HL-60 (cell line): ENCODE data around the gene TOGARAM2.

Source experiments
- POLR2AphosphoS5 ChIP-seq: IDR thresholded peaks from 2 replicates; pipeline ENCODE4 v1.6.1; 2012; ENCODE audit warnings: low read depth
- SPI1 ChIP-seq: IDR thresholded peaks from 2 replicates; pipeline ENCODE4 v1.6.1; 2012; ENCODE audit warnings: low read depth, mild to moderate bottlenecking, borderline replicate concordance
- TF ChIP-seq, protein P1 (sequence below): IDR thresholded peaks from one replicate; pipeline ENCODE4 v1.5.1; 2011; ENCODE audit warnings: low read length, control low read depth, inconsistent platforms; ENCODE audit not compliant: insufficient read depth
- TF ChIP-seq, protein P2 (sequence below): IDR thresholded peaks from 2 replicates; pipeline ENCODE4 v1.6.1; 2012; ENCODE audit warnings: low read depth; ENCODE audit not compliant: insufficient replicate concordance

DNA sequence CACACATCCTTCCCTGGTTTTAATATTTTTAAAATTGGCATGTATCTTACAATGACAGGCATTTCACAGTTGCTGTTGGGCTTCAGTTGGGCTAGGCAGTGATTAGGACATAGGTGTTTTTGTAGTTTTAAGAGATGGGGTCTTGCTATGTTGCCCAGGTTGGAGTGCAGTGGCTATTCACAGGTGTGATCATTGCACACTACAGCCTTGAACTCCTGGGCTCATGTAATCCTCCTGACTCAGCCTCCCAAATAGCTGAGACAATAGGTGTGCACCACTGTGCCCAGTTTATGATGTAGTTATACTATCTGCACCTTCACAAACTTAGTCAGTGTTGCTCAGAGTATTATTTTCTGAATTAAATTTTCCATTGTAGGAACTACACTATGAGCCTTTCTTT lies 49.9 kb downstream of the TOGARAM2 start:
- TF ChIP-seq SPI1, result no peak
- no peak for TF ChIP-seq POLR2AphosphoS5
- TF ChIP-seq, protein P1, sequence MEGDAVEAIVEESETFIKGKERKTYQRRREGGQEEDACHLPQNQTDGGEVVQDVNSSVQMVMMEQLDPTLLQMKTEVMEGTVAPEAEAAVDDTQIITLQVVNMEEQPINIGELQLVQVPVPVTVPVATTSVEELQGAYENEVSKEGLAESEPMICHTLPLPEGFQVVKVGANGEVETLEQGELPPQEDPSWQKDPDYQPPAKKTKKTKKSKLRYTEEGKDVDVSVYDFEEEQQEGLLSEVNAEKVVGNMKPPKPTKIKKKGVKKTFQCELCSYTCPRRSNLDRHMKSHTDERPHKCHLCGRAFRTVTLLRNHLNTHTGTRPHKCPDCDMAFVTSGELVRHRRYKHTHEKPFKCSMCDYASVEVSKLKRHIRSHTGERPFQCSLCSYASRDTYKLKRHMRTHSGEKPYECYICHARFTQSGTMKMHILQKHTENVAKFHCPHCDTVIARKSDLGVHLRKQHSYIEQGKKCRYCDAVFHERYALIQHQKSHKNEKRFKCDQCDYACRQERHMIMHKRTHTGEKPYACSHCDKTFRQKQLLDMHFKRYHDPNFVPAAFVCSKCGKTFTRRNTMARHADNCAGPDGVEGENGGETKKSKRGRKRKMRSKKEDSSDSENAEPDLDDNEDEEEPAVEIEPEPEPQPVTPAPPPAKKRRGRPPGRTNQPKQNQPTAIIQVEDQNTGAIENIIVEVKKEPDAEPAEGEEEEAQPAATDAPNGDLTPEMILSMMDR, result no peak
- TF ChIP-seq, protein P2, sequence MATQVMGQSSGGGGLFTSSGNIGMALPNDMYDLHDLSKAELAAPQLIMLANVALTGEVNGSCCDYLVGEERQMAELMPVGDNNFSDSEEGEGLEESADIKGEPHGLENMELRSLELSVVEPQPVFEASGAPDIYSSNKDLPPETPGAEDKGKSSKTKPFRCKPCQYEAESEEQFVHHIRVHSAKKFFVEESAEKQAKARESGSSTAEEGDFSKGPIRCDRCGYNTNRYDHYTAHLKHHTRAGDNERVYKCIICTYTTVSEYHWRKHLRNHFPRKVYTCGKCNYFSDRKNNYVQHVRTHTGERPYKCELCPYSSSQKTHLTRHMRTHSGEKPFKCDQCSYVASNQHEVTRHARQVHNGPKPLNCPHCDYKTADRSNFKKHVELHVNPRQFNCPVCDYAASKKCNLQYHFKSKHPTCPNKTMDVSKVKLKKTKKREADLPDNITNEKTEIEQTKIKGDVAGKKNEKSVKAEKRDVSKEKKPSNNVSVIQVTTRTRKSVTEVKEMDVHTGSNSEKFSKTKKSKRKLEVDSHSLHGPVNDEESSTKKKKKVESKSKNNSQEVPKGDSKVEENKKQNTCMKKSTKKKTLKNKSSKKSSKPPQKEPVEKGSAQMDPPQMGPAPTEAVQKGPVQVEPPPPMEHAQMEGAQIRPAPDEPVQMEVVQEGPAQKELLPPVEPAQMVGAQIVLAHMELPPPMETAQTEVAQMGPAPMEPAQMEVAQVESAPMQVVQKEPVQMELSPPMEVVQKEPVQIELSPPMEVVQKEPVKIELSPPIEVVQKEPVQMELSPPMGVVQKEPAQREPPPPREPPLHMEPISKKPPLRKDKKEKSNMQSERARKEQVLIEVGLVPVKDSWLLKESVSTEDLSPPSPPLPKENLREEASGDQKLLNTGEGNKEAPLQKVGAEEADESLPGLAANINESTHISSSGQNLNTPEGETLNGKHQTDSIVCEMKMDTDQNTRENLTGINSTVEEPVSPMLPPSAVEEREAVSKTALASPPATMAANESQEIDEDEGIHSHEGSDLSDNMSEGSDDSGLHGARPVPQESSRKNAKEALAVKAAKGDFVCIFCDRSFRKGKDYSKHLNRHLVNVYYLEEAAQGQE, result no peak
